Activated T-cell treated with anti-CD3 and anti-CD28 coated beads, Interleukin-2, amount 50 U/mL, for 1 hour (primary cell): Measurements from ENCODE around the gene ABL2.
"Not testable (repeated sequence)": the region's sequence is repeated elsewhere in the genome, so short reads cannot be mapped to it uniquely, and the experiment has no call there.

Experiments used
- DNase-seq: peaks from one replicate; pipeline ENCODE4 v3.0.0-alpha.2; 2020

Gene ABL2

DNA sequence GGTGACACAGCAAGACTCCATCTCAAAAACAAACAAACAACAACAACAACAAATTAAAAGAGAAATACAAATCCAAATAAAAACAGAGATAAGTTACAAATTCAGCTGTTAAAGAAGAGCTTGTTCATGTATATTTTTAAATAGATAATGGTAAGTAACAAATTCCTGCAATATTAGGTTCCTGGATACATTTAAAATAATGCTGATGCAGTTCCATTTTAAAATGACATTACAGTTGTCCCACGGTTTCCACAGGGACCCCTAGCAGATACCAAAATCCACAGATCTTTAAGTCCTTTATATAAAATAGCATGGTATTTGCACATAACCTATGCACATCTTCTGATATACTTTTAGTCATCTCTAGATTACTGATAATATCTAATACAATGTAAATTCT is 61.5 kb downstream of the ABL2 start:
- no peak for DNase-seq

DNA sequence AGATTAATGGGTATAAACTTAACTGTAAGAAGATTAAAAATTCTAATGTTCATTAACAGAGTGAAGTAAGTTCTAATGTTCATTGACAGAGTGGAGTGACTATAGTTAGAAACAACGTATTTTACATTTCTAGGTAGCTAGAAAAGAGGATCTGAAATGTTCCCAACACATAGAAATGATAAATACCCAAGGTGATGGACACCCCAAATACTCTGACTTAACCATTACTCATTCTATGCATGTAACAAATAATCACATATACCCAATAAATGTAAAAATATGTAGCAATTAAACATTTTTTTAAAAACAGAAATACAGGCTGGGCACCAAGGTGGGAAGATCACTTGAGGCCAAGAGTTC is 62.1 kb downstream of the ABL2 start:
- DNase-seq: no peak

DNA sequence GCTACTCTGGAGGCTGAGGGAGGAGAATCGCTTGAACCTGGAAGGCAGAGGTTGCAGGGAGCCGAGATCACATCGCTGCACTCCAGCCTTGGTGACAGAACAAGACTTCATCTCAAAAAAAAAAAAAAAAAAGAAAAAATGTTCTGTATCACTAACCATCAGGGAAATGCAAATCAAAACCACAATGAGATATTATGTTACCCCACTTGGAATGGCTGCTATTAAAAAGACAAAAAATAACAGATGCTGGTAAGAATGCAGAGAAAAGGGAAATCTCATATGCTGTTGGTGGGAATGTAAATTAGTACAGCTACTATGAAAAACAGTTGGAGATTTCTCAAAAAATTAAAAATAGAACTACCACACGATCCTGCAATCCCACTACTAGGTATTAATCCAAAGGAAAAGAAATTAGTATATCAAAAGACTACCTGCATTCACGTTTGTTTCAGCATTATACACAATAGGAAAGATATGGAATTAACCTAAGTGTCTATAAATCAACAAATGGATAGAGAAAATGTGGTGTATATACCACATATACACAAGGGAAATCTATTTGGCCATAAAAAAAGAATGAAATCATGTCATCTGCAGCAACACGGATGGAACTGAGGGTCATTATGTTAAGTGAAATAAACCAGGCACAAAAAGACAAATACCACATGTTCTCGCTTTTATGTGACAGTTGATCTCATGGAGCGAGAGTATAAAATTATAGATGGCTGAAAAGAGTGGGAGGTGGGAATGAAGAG is 62.6 kb downstream of the ABL2 start:
- DNase-seq: no peak

DNA sequence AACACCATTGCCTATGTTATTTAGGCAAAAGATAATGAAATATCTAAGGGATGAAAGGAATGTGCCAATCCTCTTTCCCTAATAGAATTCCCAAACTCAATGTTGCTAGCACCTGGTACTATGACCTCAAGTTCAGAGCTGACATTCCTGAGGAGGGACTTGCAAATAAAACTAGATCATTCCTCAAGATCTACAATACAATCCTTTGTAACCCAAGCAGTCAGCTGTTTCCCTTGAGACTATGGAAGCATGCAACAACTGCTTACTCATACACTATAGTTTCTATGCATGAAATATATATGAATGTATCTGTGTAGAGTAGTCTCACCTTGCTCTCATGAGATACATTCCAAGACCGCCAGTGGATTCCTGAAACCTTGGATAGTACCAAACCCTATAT is 65.0 kb downstream of the ABL2 start:
- DNase-seq: no peak

DNA sequence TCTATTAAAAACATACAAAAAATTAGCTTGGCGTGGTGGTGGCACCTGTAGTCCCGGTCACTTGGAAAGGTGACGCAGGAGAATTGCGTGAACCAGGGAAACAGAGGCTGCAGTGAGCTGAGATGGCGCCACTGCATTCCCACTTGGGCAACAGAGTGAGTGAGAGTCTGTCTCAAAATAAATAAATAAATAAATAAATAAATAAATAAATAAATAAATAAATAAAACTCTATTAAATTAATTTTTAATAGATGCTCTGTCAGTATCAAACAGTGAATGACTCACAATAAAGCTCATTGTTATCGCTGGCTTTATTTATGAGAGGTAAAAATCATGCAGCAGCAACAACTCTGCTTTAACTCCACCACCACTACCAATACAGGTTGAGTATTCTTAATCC is 72.8 kb downstream of the ABL2 start:
- DNase-seq: no peak

DNA sequence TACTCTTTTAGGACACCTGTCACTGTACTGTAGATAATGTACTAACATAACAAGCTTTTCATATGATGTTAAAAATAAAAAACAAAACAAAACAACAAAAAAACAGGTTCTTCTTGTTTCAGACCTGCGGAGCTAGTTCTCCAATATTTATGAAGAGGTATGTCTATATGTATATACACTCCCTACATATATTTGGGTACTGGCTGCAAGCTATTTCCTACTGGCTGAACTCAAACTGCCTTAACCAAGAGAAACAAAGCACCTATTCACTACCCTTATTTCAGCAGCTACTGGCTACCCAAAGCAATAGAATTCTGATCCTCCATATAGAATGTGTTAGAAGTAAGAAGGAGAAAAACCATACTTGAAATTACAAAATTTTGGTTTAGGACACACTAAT is 73.5 kb downstream of the ABL2 start:
- no peak for DNase-seq

DNA sequence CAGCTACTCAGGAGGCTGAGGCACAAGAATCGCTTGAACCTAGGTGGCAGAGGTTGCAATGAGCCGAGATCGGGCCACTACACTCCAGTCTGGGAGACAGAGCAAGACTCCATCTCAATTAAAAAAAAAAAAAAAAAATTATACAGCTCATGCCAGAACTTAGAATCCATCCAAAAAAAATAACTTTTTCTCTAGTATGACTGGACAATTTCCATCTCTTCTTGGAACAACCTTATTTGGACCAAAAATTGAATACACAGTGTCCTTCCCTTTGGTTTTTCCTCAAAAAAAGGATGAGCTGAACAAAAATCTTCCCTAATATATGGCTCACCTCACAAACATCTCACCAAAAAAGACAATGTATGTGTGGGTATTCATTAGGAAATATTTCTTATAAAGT is 73.9 kb downstream of the ABL2 start:
- DNase-seq: no peak

DNA sequence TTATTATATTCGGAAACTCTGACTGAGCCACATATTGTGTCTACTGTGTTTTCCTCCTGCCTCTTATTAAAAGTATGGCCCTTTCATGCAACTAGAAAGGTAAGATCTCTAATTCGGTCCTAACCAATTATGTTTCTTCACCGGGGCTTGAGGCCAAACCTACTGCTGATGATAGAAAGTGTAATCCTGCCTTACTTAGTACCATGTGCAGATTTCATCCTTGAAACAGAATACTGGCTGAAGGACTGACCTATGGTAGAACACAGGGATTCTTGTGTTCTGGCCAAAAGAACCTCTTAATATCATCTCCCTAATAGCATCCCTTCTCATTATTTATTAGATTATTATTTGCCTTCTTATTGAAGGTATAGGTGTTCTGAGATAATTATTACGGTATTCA is 75.0 kb downstream of the ABL2 start:
- no peak for DNase-seq

DNA sequence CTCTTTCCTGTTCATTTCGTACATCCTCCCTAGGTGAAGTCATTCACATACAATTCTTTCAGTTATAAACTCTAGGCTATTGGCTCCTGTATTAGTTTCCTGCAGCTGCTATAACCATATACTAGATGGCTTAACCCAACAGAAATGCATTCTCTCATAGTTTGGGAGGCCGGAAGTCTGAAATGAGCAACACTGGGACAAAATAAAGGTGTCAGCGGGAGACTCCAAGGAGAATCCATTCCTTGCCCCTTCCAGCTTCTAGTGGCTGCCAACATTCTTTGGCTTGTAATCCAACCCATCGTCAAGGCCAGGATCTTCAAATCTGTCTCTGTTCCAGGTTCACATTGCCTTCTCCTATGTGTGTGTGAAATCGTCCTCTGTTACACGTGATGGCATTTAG is 76.3 kb downstream of the ABL2 start:
- DNase-seq: no peak

DNA sequence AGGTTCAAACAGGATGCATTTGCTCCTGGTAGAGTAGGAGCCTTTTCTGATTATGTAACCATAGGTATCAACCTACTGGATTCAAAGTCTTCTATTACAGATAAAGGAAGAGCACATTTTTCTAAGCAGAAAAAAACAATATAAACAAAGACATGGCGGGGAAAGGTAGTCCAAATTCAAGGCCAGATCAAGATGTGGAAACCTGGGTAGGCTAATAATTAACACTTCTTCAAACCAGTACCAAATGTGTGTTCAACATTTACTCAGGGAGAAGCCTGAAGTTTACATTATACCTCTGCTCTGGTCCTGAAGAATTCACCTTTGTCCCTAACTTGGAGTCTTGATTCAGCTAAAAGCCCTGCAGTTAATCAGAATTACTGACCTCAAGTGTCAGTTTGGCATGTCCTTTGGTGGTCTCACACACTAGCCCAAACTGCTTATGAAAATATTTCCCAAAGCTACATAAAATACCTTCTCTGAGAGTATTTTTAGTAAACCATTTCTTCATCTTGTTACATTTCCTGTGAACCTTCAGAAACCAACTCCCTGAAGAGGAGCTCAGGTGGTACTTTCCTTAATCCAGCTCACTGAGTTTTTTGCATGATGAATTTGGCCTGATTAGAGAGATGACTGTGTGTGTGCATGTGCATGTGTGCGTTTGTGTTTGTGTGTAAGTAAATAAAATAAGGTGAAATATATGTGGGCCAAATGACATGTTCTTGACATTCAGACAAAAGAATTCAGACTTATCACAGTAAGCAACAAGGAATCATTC is 77.4 kb downstream of the ABL2 start:
- DNase-seq: no peak

DNA sequence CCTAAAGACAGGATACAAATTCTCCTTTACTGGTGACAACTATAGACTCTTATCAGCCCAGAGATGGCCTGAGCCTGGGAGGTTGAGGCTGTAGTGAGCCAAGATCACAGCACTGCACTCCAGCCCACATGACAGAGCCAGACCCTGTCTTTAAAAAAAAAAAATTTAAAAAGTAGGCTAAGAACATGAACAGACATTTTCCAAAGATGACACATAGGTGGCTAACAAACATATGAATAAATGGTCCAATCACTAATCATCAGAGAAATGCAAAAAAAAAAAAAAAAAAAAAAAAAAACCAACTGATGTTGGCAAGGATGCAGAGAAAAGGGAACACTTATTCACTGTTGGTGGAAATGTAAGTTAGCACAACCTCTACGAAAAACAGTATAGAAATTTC is 82.6 kb downstream of the ABL2 start:
- DNase-seq: no peak

DNA sequence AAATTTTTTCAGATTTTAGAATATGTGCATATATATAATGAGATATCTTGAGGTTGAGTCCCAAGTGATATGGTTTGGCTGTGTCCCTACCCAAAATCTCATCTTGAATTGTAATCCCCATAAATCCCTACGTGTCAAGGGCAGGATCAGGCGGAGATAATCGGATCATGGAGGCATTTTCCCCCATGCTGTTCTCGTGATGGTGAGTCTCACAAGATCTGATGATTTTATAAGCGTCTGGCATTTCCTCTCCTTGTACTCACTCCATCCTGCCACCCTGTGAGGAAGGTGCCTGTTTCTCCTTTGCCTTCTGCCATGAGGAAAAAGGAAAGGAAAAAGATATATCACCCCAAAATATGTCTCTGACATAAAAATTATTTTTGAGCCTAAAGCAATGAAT is 83.0 kb downstream of the ABL2 start:
- DNase-seq: no peak

DNA sequence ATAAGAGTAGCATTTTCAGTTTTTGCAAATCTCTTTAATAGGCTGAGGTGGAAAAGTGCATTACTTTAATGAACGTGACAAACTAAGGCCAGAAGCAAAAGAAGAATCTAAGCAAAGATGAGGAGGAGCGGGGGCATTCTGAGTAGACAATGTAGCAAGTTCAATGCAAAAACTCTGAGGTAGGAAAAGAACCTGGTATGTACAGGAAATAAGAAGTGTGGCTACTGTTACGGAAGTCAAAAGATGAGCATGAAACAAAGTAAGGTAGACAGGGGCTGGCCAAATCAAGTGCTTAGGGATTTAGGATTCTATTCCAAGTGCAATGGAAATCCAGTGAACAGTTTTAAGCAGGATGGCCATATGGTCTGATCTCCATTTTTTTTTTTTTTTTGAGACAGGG is 84.0 kb downstream of the ABL2 start:
- no peak for DNase-seq

DNA sequence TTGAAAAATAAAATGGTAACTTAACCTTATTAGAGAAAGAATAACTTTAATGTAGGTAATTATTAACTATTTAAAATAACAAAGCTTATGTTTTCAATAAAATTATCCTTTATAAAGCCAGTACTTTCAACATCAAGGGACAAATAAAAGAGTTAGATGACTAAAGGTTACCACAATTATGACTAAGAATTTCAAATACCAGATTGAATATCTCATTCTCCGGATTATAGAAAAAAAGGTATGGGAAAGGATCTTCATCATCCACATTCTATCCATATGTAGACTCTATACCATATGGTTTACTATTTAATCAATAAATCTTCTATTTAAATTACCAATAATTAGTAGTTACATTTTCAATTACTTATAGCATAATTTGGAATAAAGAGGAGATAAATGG is 84.9 kb downstream of the ABL2 start:
- DNase-seq: no peak

DNA sequence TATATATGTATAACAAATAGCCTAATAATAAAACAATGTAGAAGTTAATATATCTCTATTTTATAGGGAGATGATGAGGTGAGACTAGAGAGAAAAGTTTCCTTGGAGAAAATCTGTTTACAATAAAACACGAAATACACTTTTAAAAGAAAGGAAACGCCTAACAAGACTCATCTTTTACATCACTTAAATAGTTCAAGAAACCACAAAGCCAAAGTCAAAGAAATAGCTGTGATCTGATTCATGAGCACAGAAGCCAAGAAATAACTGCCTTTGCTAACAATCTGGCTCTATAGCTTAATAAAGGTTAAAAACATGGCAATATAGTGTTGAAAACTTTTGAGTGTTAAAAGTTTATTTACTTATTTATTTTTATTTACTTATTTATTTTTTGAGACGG is 86.2 kb downstream of the ABL2 start:
- DNase-seq: no peak

DNA sequence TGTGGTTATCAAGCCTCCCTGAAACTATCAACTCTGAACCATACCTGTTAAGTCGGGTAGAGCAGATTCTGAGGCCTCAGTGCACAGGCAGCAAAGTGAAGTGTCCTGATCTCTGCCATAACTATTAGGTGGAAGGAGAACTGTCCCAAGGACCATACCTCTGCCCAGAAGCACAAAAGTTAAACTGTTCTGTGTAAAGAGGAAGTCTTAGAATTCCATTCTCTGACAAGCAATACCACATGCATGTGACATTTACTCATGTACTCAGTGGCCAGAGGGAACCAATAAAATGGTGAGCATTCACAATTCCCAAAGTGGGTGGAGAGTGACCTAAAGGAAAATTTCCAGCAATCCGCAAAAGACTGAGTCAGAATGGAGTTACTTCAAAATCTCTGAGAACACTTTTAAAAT is 86.6 kb downstream of the ABL2 start:
- no peak for DNase-seq

DNA sequence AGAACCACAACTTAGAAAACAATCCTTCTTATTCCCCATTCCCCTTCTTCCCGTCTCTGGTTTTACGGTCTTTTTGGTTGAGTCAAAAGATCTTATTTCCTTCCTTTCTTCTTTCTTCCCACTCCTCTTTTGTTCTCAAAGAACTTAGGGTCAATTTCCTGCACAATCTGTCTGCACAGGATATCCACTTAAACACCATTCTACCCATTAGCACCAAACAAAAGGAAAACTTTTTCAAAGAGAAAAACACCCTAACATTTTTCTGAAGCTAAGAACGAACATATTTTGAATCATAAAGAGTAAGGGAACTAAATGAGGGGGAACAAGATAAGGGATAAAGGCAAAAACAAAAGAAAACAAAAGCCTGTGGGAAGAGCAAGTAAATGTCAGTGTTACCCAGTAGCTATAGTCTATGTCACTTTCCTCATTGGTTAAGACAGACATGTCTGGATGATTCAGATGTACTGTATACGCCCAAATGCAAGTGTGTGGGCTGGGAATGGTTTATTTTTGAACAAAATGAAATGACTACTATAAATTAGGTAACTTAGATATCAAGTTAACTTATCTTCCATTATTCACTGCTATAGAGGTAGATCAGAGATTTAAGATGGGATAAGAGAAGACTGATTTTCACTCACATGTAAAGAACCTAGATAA is 87.8 kb downstream of the ABL2 start:
- no peak for DNase-seq

DNA sequence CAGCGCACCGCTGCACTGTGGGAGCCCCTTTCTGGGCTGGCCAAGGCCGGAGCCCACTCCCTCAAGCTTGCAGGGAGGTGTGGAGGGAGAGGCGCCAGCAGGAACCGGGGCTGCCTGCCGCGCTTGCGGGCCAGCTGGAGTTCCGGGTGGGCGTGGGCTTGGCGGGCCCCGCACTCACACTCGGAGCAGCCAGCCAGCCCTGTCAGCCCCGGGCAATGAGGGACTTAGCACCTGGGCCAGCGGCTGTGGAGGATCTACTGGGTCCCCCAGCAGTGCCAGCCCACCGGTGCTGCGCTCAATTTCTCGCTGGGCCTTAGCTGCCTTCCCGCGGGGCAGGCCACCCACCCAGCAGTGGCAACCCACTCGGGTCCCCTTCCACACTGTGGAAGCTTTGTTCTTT is 90.7 kb downstream of the ABL2 start:
- not testable (repeated sequence) for DNase-seq

DNA sequence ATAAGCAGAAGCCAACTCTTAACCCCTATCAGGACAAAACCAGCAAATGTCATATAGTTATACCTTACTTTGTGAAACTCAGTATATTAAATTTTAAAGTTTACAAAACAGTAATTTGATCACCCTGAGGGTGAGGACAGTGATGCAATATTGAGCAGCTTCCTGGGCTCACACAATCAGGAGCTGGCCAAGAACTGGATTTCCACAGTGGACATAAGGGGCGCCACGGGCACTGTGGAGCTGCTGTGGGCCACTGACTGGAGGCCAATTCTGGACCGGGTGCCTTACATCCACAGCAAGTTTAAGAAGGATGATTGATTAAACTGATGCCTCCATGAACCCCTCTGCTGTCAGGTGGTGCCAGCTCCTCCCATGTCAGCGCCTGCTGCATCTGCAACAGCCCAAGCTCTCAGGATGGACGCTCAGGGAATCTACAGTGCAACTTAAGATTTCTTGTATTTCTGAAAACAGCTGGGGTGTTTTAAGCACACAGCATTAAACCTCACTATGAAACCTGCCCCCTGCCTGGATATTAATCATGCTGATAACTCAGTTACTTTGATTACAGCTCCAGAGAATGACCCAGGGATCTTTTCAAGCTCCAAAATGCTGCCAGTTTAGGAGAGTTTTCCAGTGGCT is 91.7 kb downstream of the ABL2 start:
- DNase-seq: no peak

DNA sequence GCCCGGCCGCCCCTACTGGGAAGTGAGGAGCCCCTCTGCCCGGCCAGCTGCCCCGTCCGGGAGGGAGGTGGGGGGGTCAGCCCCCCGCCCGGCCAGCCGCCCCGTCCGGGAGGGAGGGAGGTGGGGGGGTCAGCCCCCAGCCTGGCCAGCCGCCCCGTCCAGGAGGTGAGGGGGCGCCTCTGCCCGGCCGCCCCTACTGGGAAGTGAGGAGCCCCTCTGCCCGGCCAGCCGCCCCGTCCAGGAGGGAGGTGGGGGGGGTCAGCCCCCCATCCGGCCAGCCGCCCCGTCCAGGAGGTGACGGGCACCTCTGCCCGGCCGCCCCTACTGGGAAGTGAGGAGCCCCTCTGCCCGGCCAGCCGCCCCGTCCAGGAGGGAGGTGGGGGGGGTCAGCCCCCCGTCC is 93.8 kb downstream of the ABL2 start:
- not testable (repeated sequence) for DNase-seq

DNA sequence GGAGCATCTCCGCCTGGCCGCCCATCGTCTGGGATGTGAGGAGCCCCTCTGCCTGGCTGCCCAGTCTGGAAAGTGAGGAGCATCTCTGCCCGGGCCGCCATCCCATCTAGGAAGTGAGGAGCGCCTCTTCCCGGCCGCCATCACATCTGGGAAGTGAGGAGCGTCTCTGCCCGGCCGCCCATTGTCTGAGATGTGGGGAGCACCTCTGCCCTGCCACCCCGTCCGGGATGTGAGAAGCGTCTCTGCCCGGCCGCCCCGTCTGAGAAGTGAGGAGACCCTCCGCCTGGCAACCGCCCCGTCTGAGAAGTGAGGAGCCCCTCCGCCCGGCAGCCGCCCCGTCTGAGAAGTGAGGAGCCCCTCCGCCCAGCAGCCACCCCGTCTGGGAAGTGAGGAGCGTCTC is 94.3 kb downstream of the ABL2 start:
- DNase-seq: not testable (repeated sequence)

DNA sequence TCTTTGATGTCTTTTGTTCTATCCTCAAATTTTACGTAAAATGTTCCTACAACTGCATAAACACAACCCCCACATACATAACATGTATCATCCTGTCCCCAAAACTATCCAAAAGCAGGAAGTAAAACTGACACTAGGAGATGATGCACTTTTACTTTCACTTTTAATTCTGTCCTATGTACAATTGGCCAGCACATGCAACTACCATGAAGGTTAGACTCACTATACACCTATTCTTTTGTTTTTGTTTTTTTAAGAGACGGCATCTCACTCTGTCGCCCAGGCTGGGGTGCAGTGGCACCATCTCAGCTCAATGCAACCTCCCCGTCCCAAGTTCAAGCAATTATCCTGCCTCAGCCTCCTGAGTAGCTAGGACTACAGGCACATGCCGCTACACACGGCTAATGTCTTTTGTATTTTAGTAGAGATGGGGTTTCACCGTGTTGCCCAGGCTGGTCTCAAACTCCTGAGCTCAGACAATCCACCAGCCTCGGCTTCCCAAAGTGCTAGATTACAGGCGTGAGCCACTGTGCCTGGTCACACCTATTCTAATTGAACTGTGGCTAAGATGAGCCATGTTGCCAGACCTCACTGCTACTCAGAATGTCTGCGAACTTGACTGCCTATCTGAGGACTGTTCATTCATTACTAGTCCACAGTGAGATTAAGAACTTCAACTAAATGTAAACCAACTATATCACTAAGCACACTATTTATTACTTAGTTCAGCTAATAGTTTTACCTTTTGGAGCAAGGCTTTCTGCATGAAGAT is 99.6 kb downstream of the ABL2 start:
- DNase-seq: peak; percentile 55

DNA sequence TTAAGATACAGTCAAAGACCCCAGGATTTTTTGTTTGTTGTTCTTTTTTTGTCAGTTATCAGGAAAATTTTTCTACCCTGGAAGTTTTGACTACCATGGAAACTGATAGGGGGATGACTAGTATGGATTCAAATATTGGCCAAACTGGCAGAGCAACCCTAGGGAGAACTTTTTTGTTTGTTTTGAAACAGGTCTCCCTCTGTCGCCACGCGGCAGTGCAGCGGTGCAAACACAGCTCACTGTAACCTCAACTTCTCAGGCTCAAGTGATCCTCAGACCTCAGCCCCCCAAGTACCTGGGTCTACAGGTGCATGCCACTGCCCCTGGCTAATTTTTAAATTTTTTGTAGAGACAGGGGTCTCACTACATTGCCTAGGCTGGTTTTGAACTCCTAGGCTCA is 101.0 kb downstream of the ABL2 start:
- no peak for DNase-seq
